ENCODE measurements around the gene LCN15. TPM values are rescaled to one million over a fixed set of nuclear protein-coding genes. Genes with fewer than 3 reads are reported as not detected.
A peak's percentile ranks its signal among the peaks of the same experiment; 100 is the strongest.

LCN15 gene
- total and polyA plus RNA-seq, 2 of the 13 experiments (the other 11 are each of a cell fraction or from before 2014, with no cell fraction given), result 1.3 to 53.7 TPM

- no peak for TF ChIP-seq ZNF337 (CRISPR knock-in tag; IDR thresholded peaks at IDR 0.05; ENCODE audit: borderline replicate concordance, low read depth)
- TF ChIP-seq FUBP1 (CRISPR knock-in tag; IDR thresholded peaks at IDR 0.05; ENCODE audit: borderline replicate concordance), result no peak
- no peak for TF ChIP-seq ELF1 (CRISPR knock-in tag; IDR thresholded peaks at IDR 0.05)
- TF ChIP-seq CCAR2 (optimal IDR thresholded peaks at IDR 0.05; ENCODE audit: low read depth, low read length), result no peak
- TF ChIP-seq ZNF34 (CRISPR knock-in tag; IDR thresholded peaks at IDR 0.05; ENCODE audit: borderline replicate concordance), result no peak
- TF ChIP-seq PRDM10 (CRISPR knock-in tag; IDR thresholded peaks at IDR 0.05; ENCODE audit: low read depth), result peak; percentile 50; the same call in 1 of the 2 replicates
- TF ChIP-seq IRF1 (CRISPR knock-in tag; IDR thresholded peaks at IDR 0.05; ENCODE audit: low read depth), result no peak
- TF ChIP-seq CBX2 (IDR thresholded peaks at IDR 0.05; ENCODE audit: low read depth, low read length), result no peak
- no peak for TF ChIP-seq CBX2 (CRISPR knock-in tag; IDR thresholded peaks at IDR 0.05; ENCODE audit: low read depth)
- TF ChIP-seq ZNF552 (CRISPR knock-in tag; IDR thresholded peaks at IDR 0.05; ENCODE audit: borderline replicate concordance), result no peak
- no peak for TF ChIP-seq ZNF333 (CRISPR knock-in tag; IDR thresholded peaks at IDR 0.05; ENCODE audit: borderline replicate concordance)
- TF ChIP-seq SP140L (CRISPR knock-in tag; IDR thresholded peaks at IDR 0.05; ENCODE audit: borderline replicate concordance), result no peak
- 0 out of 2 replicates have a peak, but pooled peaks have one; percentile 28 for TF ChIP-seq ZNF879 (CRISPR knock-in tag; IDR thresholded peaks at IDR 0.05)
- no peak for TF ChIP-seq ZNF646 (CRISPR knock-in tag; IDR thresholded peaks at IDR 0.05)
- TF ChIP-seq SMAD3 (CRISPR knock-in tag; IDR thresholded peaks at IDR 0.05), result no peak
These were observed 23.1 kb downstream of the LCN15 start (continued) for GRCh38 chr9:136740971-136741882.
